Progenitor cell of endocrine pancreas (in vitro differentiated cells): Measurements from ENCODE around the gene MSH3. TPM values are rescaled to one million over a fixed set of nuclear protein-coding genes. Genes with fewer than 3 reads are reported as not detected.

Experiments
- DNase-seq: peaks from one replicate; pipeline ENCODE4 v3.0.0; 2021; ENCODE audit warnings: low spot score; ENCODE audit not compliant: unreplicated experiment
- H3K27ac Mint-ChIP-seq: 2 replicates; pipeline ENCODE4 v1.8.0; 2021; ENCODE audit warnings: mild to moderate bottlenecking, moderate library complexity, mixed read lengths
- H3K27me3 Mint-ChIP-seq: 2 replicates; pipeline ENCODE4 v1.8.0; 2021; ENCODE audit warnings: mixed read lengths
- H3K36me3 Mint-ChIP-seq: 2 replicates; pipeline ENCODE4 v1.8.0; 2022; ENCODE audit warnings: mixed read lengths; ENCODE audit not compliant: insufficient read depth
- H3K4me1 Mint-ChIP-seq: 2 replicates; pipeline ENCODE4 v1.8.0; 2021; ENCODE audit warnings: low read depth, mixed read lengths
- H3K4me3 Mint-ChIP-seq: 2 replicates; pipeline ENCODE4 v1.8.0; 2021; ENCODE audit warnings: low read depth, mild to moderate bottlenecking, moderate library complexity, mixed read lengths
- H3K9me3 Mint-ChIP-seq: 2 replicates; pipeline ENCODE4 v1.8.0; 2021; ENCODE audit warnings: low read depth, mixed read lengths
- CTCF ChIP-seq: fragments of 200-600 bp; sonication (generic); IDR thresholded peaks from one replicate; pipeline ENCODE4 v1.5.0; 2021; ENCODE audit warnings: antibody characterized with exemption, mild to moderate bottlenecking; ENCODE audit not compliant: unreplicated experiment
- total RNA-seq: library from RNA; stranded (reverse); gene quantifications from 2 replicates; pipeline ENCODE4 v1.2.1, GENCODE V29; 2021

Gene MSH3
- total RNA-seq, 1 donor from 2014 or later = 16.9 TPM

GRCh38 chr5:80755626-80756025, 101.2 kb downstream of the MSH3 start:
- no peak overlapping the region for H3K27ac Mint-ChIP-seq
- DNase-seq = no peak
- no peak for TF ChIP-seq CTCF
- H3K4me1 Mint-ChIP-seq = peaks cover 6% of the 10 kb centered on the region
- H3K9me3 Mint-ChIP-seq = no peaks in the 10 kb centered on the region
- peaks cover 8% of the 10 kb centered on the region for H3K36me3 Mint-ChIP-seq
- H3K27me3 Mint-ChIP-seq = no peaks in the 10 kb centered on the region
- no peak overlapping the region for H3K4me3 Mint-ChIP-seq

- no peak for DNase-seq
- H3K27ac Mint-ChIP-seq = no peak overlapping the region
- peaks cover 5% of the 10 kb centered on the region for H3K4me1 Mint-ChIP-seq
- H3K9me3 Mint-ChIP-seq = no peaks in the 10 kb centered on the region
- H3K4me3 Mint-ChIP-seq = no peak overlapping the region
- H3K36me3 Mint-ChIP-seq = peaks cover 8% of the 10 kb centered on the region
- no peak for TF ChIP-seq CTCF
- H3K27me3 Mint-ChIP-seq = no peaks in the 10 kb centered on the region
These were observed 101.8 kb downstream of the MSH3 start for GRCh38 chr5:80756292-80756691.

- Mint-ChIP-seq H3K4me1 (peaks cover 5% of the 10 kb centered on the region), H3K27ac (no peak overlapping the region)
These were observed 102.8 kb downstream of the MSH3 start for GRCh38 chr5:80757290-80757689.

GRCh38 chr5:80759866-80760577, 105.6 kb downstream of the MSH3 start:
- no peak overlapping the region for H3K4me3 Mint-ChIP-seq
- no peaks in the 10 kb centered on the region for H3K27me3 Mint-ChIP-seq
- H3K27ac Mint-ChIP-seq = no peak overlapping the region
- peaks cover under 1% of the 10 kb centered on the region for H3K4me1 Mint-ChIP-seq
- TF ChIP-seq CTCF = no peak
- no peak for DNase-seq
- H3K36me3 Mint-ChIP-seq = peaks cover 4% of the 10 kb centered on the region
- H3K9me3 Mint-ChIP-seq = no peaks in the 10 kb centered on the region

More at GRCh38 chr5:80757290-80757689, 102.8 kb downstream of the MSH3 start:
- Mint-ChIP-seq H3K27me3 (no peaks in the 10 kb centered on the region), H3K36me3 (peaks cover 6% of the 10 kb centered on the region), H3K4me3 (no peak overlapping the region), H3K9me3 (no peaks in the 10 kb centered on the region)
- no peak for DNase-seq
- TF ChIP-seq CTCF = no peak

GRCh38 chr5:80760680-80761079, 106.2 kb downstream of the MSH3 start:
- no peaks in the 10 kb centered on the region for H3K27me3 Mint-ChIP-seq
- H3K4me1 Mint-ChIP-seq = no peaks in the 10 kb centered on the region
- H3K9me3 Mint-ChIP-seq = no peaks in the 10 kb centered on the region
- H3K4me3 Mint-ChIP-seq = no peak overlapping the region
- TF ChIP-seq CTCF = no peak
- peaks cover 4% of the 10 kb centered on the region for H3K36me3 Mint-ChIP-seq
- no peak overlapping the region for H3K27ac Mint-ChIP-seq
- DNase-seq = no peak
